H9 (cell line): ENCODE data around the gene USP34. TPM values are rescaled to one million over a fixed set of nuclear protein-coding genes. Genes with fewer than 3 reads are reported as not detected.
A peak's percentile ranks its signal among the peaks of the same experiment; 100 is the strongest.

Source experiments
- DNase-seq: peaks from one replicate; pipeline ENCODE4 v3.0.0-alpha.2; 2017
- H2AFZ ChIP-seq: one replicate; pipeline ENCODE4 v1.6.1; 2013; ENCODE audit warnings: mild to moderate bottlenecking, low read length, control low read depth, moderate library complexity
- H2AK5ac ChIP-seq: 2 replicates; pipeline ENCODE4 v1.6.1; 2013; ENCODE audit warnings: low read length, control low read depth, mixed read lengths; ENCODE audit not compliant: insufficient read length
- H2BK120ac ChIP-seq: one replicate; pipeline ENCODE4 v1.6.1; 2013; ENCODE audit warnings: low read depth, mild to moderate bottlenecking, low read length, control low read depth, inconsistent platforms; ENCODE audit not compliant: poor library complexity, severe bottlenecking
- H2BK12ac ChIP-seq: 2 replicates; pipeline ENCODE4 v1.6.1; 2013; ENCODE audit warnings: low read length, control low read depth, mixed read lengths, low read depth; ENCODE audit not compliant: insufficient read length
- H2BK15ac ChIP-seq: 2 replicates; pipeline ENCODE4 v1.6.1; 2013; ENCODE audit warnings: low read depth, low read length, control low read depth
- H2BK20ac ChIP-seq: one replicate; pipeline ENCODE4 v1.6.1; 2013; ENCODE audit warnings: low read depth, mild to moderate bottlenecking, low read length, control low read depth, inconsistent platforms; ENCODE audit not compliant: poor library complexity, severe bottlenecking
- H2BK5ac ChIP-seq: 2 replicates; pipeline ENCODE4 v1.6.1; 2013; ENCODE audit warnings: low read length, control low read depth, mixed read lengths; ENCODE audit not compliant: insufficient read length
- H3K14ac ChIP-seq: 2 replicates; pipeline ENCODE4 v1.6.1; 2013; ENCODE audit warnings: low read length, control low read depth; ENCODE audit not compliant: insufficient read depth
- H3K18ac ChIP-seq: 2 replicates; pipeline ENCODE4 v1.6.1; 2013; ENCODE audit warnings: low read depth, mild to moderate bottlenecking, mixed read lengths, low read length, control low read depth; ENCODE audit not compliant: insufficient read length
- H3K23ac ChIP-seq: 2 replicates; pipeline ENCODE4 v1.6.1; 2013; ENCODE audit warnings: low read length, control low read depth, mixed read lengths, low read depth; ENCODE audit not compliant: insufficient read length
- H3K23me2 ChIP-seq: 2 replicates; pipeline ENCODE4 v1.6.1; 2013; ENCODE audit warnings: low read depth, mild to moderate bottlenecking, mixed read lengths, low read length, control low read depth; ENCODE audit not compliant: insufficient read length, poor library complexity, severe bottlenecking
- H3K27ac ChIP-seq: 2 replicates; pipeline ENCODE4 v1.5.1; 2013; ENCODE audit warnings: low read length, control low read depth, mixed read lengths, low read depth; ENCODE audit not compliant: insufficient read length
- H3K27me3 ChIP-seq: 2 replicates; pipeline ENCODE4 v1.6.1; 2013; ENCODE audit warnings: low read length, control low read depth, inconsistent platforms; ENCODE audit not compliant: insufficient read depth
- H3K4ac ChIP-seq: 2 replicates; pipeline ENCODE4 v1.6.1; 2013; ENCODE audit warnings: low read depth, mild to moderate bottlenecking, control low read depth, inconsistent platforms, low read length, moderate library complexity
- H3K4me1 ChIP-seq: 2 replicates; pipeline ENCODE4 v1.6.1; 2013; ENCODE audit warnings: low read length, control low read depth, inconsistent platforms; ENCODE audit not compliant: insufficient read depth
- H3K4me2 ChIP-seq: 2 replicates; pipeline ENCODE4 v1.6.1; 2013; ENCODE audit warnings: low read length, control low read depth, mixed read lengths; ENCODE audit not compliant: insufficient read length, insufficient read depth
- H3K56ac ChIP-seq: 2 replicates; pipeline ENCODE4 v1.6.1; 2013; ENCODE audit warnings: low read depth, mild to moderate bottlenecking, mixed read lengths, low read length, control low read depth; ENCODE audit not compliant: insufficient read length
- H3K79me1 ChIP-seq: 2 replicates; pipeline ENCODE4 v1.6.1; 2013; ENCODE audit warnings: low read depth, mild to moderate bottlenecking, moderate library complexity, low read length, control low read depth, inconsistent platforms; ENCODE audit not compliant: insufficient read depth, poor library complexity, severe bottlenecking
- H3K79me2 ChIP-seq: 2 replicates; pipeline ENCODE4 v1.6.1; 2013; ENCODE audit warnings: low read length, control low read depth, inconsistent platforms; ENCODE audit not compliant: insufficient read depth
- H3K9ac ChIP-seq: 2 replicates; pipeline ENCODE4 v1.6.1; 2013; ENCODE audit warnings: low read length, control low read depth, mixed read lengths; ENCODE audit not compliant: insufficient read length; ENCODE audit errors: extremely low read depth
- H3K9me3 ChIP-seq: one replicate; pipeline ENCODE4 v1.6.1; 2013; ENCODE audit warnings: low read depth, low read length, inconsistent platforms; ENCODE audit not compliant: control insufficient read depth
- H3T11ph ChIP-seq: one replicate; pipeline ENCODE4 v1.6.1; 2013; ENCODE audit warnings: mild to moderate bottlenecking, low read length, control low read depth, inconsistent platforms
- H4K20me1 ChIP-seq: one replicate; pipeline ENCODE4 v1.6.1; 2013; ENCODE audit not compliant: control insufficient read depth, insufficient read length, insufficient read depth
- H4K5ac ChIP-seq: 2 replicates; pipeline ENCODE4 v1.6.1; 2013; ENCODE audit warnings: low read depth, mild to moderate bottlenecking, mixed read lengths, low read length, control low read depth; ENCODE audit not compliant: insufficient read length
- H4K8ac ChIP-seq: replicated peaks from 2 replicates; pipeline ENCODE4 v1.6.1; 2013; ENCODE audit warnings: low read length, control low read depth, mixed read lengths, low read depth; ENCODE audit not compliant: insufficient read length
- H4K91ac ChIP-seq: 2 replicates; pipeline ENCODE4 v1.6.1; 2013; ENCODE audit warnings: low read depth, mild to moderate bottlenecking, moderate library complexity, mixed read lengths, low read length, control low read depth; ENCODE audit not compliant: insufficient read length
- H3K27ac Mint-ChIP-seq, 3 experiments: 2 replicates in 2 of 3; 3 replicates in 1 of 3; pipeline ENCODE4 v1.8.0; 2020 to 2021; ENCODE audit warnings: mixed read lengths in 3 of 3, mild to moderate bottlenecking in 1 of 3, moderate library complexity in 1 of 3
- H3K27me3 Mint-ChIP-seq: 2 replicates; pipeline ENCODE4 v1.8.0; 2021; ENCODE audit warnings: low read depth, mild to moderate bottlenecking, moderate library complexity, mixed read lengths
- H3K36me3 Mint-ChIP-seq, 3 experiments: 2 replicates in 2 of 3; 3 replicates in 1 of 3; pipeline ENCODE4 v1.8.0; 2020 to 2021; ENCODE audit warnings: low read depth in 3 of 3, mixed read lengths in 3 of 3; ENCODE audit not compliant: insufficient read depth in 1 of 3
- H3K4me1 Mint-ChIP-seq, 2 experiments: 2 replicates each; pipeline ENCODE4 v1.8.0; 2020; ENCODE audit warnings: mixed read lengths in 2 of 2
- H3K4me3 Mint-ChIP-seq, 2 experiments: 2 replicates in 1 of 2; 3 replicates in 1 of 2; pipeline ENCODE4 v1.8.0; 2020 to 2021; ENCODE audit warnings: mild to moderate bottlenecking in 2 of 2, mixed read lengths in 2 of 2, moderate library complexity in 1 of 2
- H3K9me3 Mint-ChIP-seq, 2 experiments: 2 replicates in 1 of 2; 3 replicates in 1 of 2; pipeline ENCODE4 v1.8.0; 2020; ENCODE audit warnings: mild to moderate bottlenecking in 2 of 2, mixed read lengths in 2 of 2, moderate library complexity in 1 of 2
- CTCF ChIP-seq: fragments of 200-600 bp; sonication (generic); conservative IDR thresholded peaks from 3 replicates; pipeline ENCODE4 v1.8.0; 2021; ENCODE audit warnings: antibody characterized with exemption, mild to moderate bottlenecking
- WGBS: extraction: QIAGEN DNeasy Blood & Tissue Kit; methylation state at CpG from one replicate; pipeline ENCODE4 v1.1.7; 2013; ENCODE audit warnings: missing lambda C conversion rate, low lambda C conversion rate, mixed read lengths; ENCODE audit not compliant: insufficient read length; ENCODE audit errors: extremely low coverage; 5-methylcytosine and 5-hydroxymethylcytosine counted together
- total RNA-seq: library from RNA; stranded (reverse); gene quantifications from 2 replicates; pipeline ENCODE4 v1.2.1, GENCODE V29; 2021

USP34 gene
- total RNA-seq, 1 experiment from 2014 or later, result 93.9 TPM

GRCh38 chr2:61470122-61470951, 550 bp downstream of the USP34 start:
- no peaks in the 10 kb centered on the region for H3K27me3 ChIP-seq
- peaks cover 7% of the 10 kb centered on the region for H3K23me2 ChIP-seq
- peak overlapping the region; percentile 37 for H3K14ac ChIP-seq
- TF ChIP-seq CTCF, result no peak
- H3K27me3 Mint-ChIP-seq, result no peaks in the 10 kb centered on the region
- H3K27ac ChIP-seq, result peak overlapping the region; percentile 29
- peaks cover 6 to 26% (median 25%) of the 10 kb centered on the region in 3 experiments for H3K36me3 Mint-ChIP-seq
- H2BK120ac ChIP-seq, result no peak overlapping the region
- peak; percentile 88 for DNase-seq
- H4K91ac ChIP-seq, result no peak overlapping the region
- H3K18ac ChIP-seq, result peak overlapping the region; percentile 50
- no peak overlapping the region for H2BK12ac ChIP-seq
- no peaks in the 10 kb centered on the region for H3K9me3 ChIP-seq
- H3K27ac Mint-ChIP-seq, result peak overlapping the region; percentile 98 to 99 (median 99)
- no peak overlapping the region for H2BK15ac ChIP-seq
- H3K4me1 ChIP-seq, result no peaks in the 10 kb centered on the region; the same call in 1 of the 2 replicates
- peak overlapping the region; percentile 92 for H3K9ac ChIP-seq
- H3K23ac ChIP-seq, result no peak overlapping the region
- H2AFZ ChIP-seq, result no peak overlapping the region
- H2BK20ac ChIP-seq, result no peak overlapping the region
- no peak overlapping the region for H3K56ac ChIP-seq
- H3K79me2 ChIP-seq, result peaks cover 37% of the 10 kb centered on the region; the same call in 1 of the 2 replicates
- H4K5ac ChIP-seq, result no peak overlapping the region
- H2BK5ac ChIP-seq, result no peak overlapping the region
- H3T11ph ChIP-seq, result no peak overlapping the region
- H2AK5ac ChIP-seq, result no peak overlapping the region
- H3K4me1 Mint-ChIP-seq, result peaks cover 22 to 28% of the 10 kb centered on the region in 2 experiments
- H4K20me1 ChIP-seq, result no peaks in the 10 kb centered on the region
- peak overlapping the region; percentile 85 for H3K4me2 ChIP-seq
- no peaks in the 10 kb centered on the region; a peak in 1 of 5 replicates for H3K9me3 Mint-ChIP-seq
- WGBS, result no CpG with 5 or more reads among the region's 94 CpGs
- no peak overlapping the region for H4K8ac ChIP-seq
- H3K79me1 ChIP-seq, result peaks cover 2% of the 10 kb centered on the region
- peak overlapping the region; percentile 93 to 96 for H3K4me3 Mint-ChIP-seq
- no peak overlapping the region for H3K4ac ChIP-seq
